Ovary (tissue), 3 donors: Measurements from ENCODE around the gene C16orf96.

ENCODE experiments used
- POLR2A ChIP-seq: fragments of 450-650 bp; IDR thresholded peaks from one replicate; pipeline ENCODE4 v1.6.1; 2017; ENCODE audit warnings: antibody characterized with exemption, mild to moderate bottlenecking, moderate library complexity
- TF ChIP-seq, protein P1 (sequence below), 3 donors: fragments of 450-650 bp in 2 of 3; fragments of 200-600 bp in 1 of 3; IDR thresholded peaks; one replicate each; pipeline versions ENCODE4 v1.5.1 to v1.8.0; 2016 to 2022; ENCODE audit warnings: antibody characterized with exemption in 3 of 3, mild to moderate bottlenecking in 1 of 3
- donor health status: DM: no; HTN: no; CAD: no.

DNA sequence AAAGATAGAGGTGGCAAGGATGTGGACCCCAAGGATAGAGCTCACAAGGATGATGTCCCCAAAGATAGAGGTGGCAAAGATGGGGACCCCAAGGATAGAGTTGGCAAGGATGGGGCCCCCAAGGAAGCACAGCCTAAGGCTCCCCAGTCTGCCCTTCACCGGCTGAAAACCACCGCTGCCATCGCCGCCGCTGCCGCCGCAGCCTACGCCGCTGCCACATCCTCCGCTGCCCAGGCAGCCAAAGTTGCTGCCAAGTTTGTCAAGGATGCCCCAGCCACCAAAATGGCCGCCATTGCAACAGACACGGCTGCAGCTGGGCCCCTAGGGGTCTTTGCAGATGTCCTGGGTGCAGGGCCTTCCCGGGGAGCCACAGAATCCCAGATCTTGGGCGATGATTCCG, 19.9 kb downstream of the C16orf96 start:
- TF ChIP-seq, protein P1, sequence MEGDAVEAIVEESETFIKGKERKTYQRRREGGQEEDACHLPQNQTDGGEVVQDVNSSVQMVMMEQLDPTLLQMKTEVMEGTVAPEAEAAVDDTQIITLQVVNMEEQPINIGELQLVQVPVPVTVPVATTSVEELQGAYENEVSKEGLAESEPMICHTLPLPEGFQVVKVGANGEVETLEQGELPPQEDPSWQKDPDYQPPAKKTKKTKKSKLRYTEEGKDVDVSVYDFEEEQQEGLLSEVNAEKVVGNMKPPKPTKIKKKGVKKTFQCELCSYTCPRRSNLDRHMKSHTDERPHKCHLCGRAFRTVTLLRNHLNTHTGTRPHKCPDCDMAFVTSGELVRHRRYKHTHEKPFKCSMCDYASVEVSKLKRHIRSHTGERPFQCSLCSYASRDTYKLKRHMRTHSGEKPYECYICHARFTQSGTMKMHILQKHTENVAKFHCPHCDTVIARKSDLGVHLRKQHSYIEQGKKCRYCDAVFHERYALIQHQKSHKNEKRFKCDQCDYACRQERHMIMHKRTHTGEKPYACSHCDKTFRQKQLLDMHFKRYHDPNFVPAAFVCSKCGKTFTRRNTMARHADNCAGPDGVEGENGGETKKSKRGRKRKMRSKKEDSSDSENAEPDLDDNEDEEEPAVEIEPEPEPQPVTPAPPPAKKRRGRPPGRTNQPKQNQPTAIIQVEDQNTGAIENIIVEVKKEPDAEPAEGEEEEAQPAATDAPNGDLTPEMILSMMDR (IDR thresholded peaks at IDR 0.05): no peak
- TF ChIP-seq POLR2A: no peak
